ENCODE data around the gene CNN2.

- TF ChIP-seq CTCF (IDR thresholded peaks at IDR 0.05) = no peak
- TF ChIP-seq POLR2A (IDR thresholded peaks at IDR 0.05) = no peak
Measured at GRCh38 chr19:1052349-1052975, 26.1 kb downstream of the CNN2 start.

Measured in lower leg skin (tissue), 3 donors.